GM10248 (cell line): ENCODE data around the gene TAGLN.
A peak's percentile ranks its signal among the peaks of the same experiment; 100 is the strongest.

ENCODE experiments used
- CTCF ChIA-PET: fragments of 300-600 bp; sonication (Branson Sonifier 250); formaldehyde crosslinking; extraction: SDS; loops from one replicate; lab custom pipeline; 2021; ENCODE audit warnings: antibody characterized with exemption; lab: Yijun Ruan, JAX
- POLR2A ChIA-PET: fragments of 350-650 bp; sonication (Branson Sonifier 250); formaldehyde crosslinking; extraction: SDS; loops from one replicate; lab custom pipeline; 2020; ENCODE audit warnings: antibody characterized with exemption; lab: Yijun Ruan, JAX
- DNase-seq: peaks from one replicate; pipeline ENCODE4 v3.0.0; 2012; ENCODE audit errors: extremely low spot score
- CTCF ChIP-seq: IDR thresholded peaks from 2 replicates; pipeline ENCODE4 v1.5.1; 2012; ENCODE audit warnings: mild to moderate bottlenecking, low read depth; ENCODE audit errors: extremely low read depth, missing control alignments, control extremely low read depth

The TAGLN gene

DNA sequence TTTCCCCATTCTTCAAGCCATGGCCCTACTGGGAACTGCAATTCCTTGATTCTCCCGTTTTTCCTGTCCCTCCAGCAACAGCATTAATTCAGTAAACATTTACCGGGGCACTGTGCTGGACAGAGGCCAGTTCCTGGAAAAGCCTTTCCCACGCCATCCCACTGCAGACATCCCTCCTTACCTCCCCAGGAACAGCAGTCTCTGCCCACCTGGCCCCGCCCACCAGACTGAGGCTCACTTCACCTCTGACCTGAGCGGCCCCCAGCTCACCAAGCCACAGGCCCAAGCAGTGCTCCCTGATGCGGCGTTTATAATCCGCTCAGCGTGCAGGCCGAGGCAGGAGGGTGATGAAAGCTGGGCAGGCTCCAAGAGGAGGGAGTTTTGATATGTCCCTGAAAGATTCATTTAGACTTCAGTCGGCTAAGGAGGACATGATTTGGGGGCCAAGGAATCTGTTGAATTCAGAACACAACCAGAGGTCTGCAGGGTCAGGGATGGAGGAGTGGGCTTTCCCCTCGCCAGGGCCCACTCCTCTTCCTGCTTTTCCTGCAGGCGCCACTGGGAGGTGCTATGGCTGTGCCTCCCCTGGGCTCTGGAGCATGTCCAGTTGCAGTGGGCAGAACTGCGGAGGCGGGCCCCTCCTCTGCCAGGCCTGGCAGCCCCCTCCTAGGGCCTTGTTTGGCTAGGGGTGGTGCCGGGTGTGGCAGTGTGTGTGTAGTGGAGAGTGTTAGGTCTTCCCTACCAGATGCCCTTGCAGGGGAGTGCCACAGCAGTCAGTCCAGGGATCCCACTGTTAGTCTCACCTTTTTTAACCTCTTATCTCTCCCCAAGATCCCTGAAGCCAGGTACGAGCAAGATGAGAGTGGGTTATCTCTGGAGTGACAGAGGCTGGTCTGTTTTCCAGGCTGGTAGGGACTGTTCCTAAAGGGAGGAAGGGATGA lies 1.4 kb upstream of the TAGLN start:
- DNase-seq: no peak
- CTCF ChIA-PET: interaction anchor here (1.1 to 2.6 kb wide), 2 partner anchors 13 to 17 kb away, joined by 3 to 9 read pairs; no protein-coding TSS in a partner anchor
- POLR2A ChIA-PET: no interaction called here
- TF ChIP-seq CTCF: peak; percentile 18

GRCh38 chr11:117198613-117199012 lies 557 bp upstream of the TAGLN start:
- CTCF ChIA-PET: interaction anchor here (1.5 to 2.6 kb wide), 2 partner anchors 17 to 18 kb away, joined by 5 to 9 read pairs; no protein-coding TSS in a partner anchor
- no peak for TF ChIP-seq CTCF
- POLR2A ChIA-PET: no interaction called here
- DNase-seq: no peak

DNA sequence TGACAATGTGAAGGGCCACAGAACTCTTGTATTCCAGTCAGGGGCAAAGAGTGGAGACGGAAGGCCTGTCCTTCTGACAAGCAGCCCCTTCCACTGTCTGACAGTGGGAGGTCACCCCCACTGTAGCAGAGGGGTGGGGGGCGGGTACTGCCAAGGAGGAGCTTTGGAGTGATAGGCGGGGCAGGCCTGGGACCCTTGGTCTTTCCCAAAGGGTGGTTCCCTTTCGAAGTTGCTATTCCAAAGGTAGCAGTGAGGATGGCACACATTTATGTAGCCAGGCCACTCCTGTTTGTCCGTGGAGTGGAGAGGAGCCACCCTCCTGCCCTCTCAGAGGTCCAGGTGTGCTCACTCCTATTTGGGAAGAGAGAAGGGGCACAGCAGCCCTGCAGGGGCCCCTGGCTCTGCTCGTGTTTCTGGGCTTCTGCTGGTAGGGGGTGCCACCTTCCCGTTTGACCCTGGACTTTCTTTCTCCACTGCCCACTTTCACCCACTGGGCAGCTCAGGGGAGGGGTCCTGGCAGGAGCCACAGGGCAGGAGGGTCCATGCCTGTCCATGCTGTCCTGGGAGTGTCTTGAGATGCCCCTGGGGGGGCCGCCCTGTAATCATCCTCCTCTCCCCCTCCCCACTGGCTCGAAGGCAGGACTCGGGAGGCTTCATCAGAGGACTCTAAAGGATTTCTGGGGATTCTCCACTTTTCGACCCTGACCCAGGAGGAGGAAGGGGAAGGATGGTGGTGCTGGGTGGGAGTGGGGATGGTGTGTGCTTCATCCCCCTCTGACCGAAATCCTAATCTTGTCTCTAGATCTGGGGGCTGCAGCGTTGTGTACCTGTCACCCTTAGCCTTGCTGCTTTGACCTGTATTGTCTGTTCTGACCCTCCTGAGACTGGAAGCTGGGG lies 994 bp downstream of the TAGLN start:
- no peak for TF ChIP-seq CTCF
- POLR2A ChIA-PET: no interaction called here
- DNase-seq: no peak
- CTCF ChIA-PET: interaction anchor here (0.9 to 1.6 kb wide), 3 partner anchors 18 to 28 kb away, joined by 3 to 5 read pairs (median 4); no protein-coding TSS in a partner anchor

GRCh38 chr11:117200813-117201657 lies 1.9 kb downstream of the TAGLN start:
- ChIA-PET POLR2A (no interaction called here), CTCF (interaction anchor here (0.9 to 1.9 kb wide), 3 partner anchors 19 to 27 kb away, joined by 3 to 6 read pairs (median 4); no protein-coding TSS in a partner anchor)
- no peak for DNase-seq
- no peak for TF ChIP-seq CTCF

DNA sequence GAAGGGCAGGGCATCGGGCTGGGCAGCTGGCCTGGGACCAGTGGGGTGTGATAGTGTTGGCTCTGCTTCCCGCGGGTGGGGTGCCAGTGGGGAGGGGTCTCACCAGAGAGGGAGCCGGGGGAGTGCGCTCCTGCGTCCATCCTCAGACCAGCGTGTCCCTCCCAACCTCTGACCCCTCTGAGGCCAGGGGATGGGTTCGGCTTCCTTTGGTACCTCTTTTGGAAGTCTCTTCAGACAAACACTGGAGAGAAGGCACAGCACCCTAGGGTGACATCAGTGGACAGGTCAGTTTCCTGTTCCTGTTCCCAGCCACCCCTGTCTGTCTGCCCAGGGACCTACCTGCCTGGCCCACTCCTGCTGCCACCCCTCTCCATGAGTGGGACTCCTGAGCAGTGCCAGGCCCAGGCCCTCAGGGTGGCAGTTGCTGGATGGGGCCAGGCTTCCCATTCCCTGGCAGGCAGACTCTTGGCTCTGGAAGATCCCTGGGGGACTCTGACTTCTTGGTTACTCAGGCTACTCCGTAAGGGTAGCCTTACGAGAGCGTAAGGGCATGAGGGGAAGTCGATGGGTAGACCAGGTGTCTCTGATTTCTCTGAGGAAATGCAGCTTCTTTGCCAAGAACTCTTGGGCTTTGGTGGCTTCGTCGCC lies 2.6 kb downstream of the TAGLN start:
- TF ChIP-seq CTCF: no peak
- no peak for DNase-seq
- ChIA-PET POLR2A (no interaction called here), CTCF (interaction anchor here (0.7 to 1.9 kb wide), 5 partner anchors 20 to 26 kb away, joined by 3 to 6 read pairs (median 4); no protein-coding TSS in a partner anchor)
